GM23338 (cell line): ENCODE measurements around the gene STX1A. TPM values are rescaled to one million over a fixed set of nuclear protein-coding genes. Genes with fewer than 3 reads are reported as not detected.

Experiments
- ATAC-seq: fragments of 200-7000 bp; cut with Tn5 transposase; 3 replicates; pipeline ENCODE4 v1.9.1; 2020
- DNase-seq: peaks from one replicate; pipeline ENCODE4 v3.0.0-alpha.2; 2015; ENCODE audit warnings: low spot score
- H2AFZ ChIP-seq: fragments of 200-600 bp; sonication (generic); 2 replicates; pipeline ENCODE4 v1.8.0; 2016; ENCODE audit warnings: antibody characterized with exemption, mild to moderate bottlenecking, moderate library complexity
- H3F3A ChIP-seq: fragments of 200-600 bp; sonication (generic); replicated peaks from 2 replicates; pipeline ENCODE4 v1.8.0; 2017; ENCODE audit warnings: antibody characterized with exemption, mixed run types, low read depth
- H3K27ac ChIP-seq: fragments of 200-600 bp; sonication (generic); 2 replicates; pipeline ENCODE4 v1.6.1; 2016; ENCODE audit warnings: low read depth
- H3K27me3 ChIP-seq: fragments of 200-600 bp; sonication (generic); 2 replicates; pipeline ENCODE4 v1.8.0; 2016; ENCODE audit warnings: mild to moderate bottlenecking, mixed run types, moderate library complexity; ENCODE audit not compliant: insufficient read depth
- H3K36me3 ChIP-seq: fragments of 200-600 bp; sonication (generic); 2 replicates; pipeline ENCODE4 v1.8.0; 2016; ENCODE audit warnings: mild to moderate bottlenecking; ENCODE audit not compliant: insufficient read depth
- H3K4me1 ChIP-seq: fragments of 200-600 bp; sonication (generic); 2 replicates; pipeline ENCODE4 v1.8.0; 2016; ENCODE audit warnings: mild to moderate bottlenecking, moderate library complexity; ENCODE audit not compliant: insufficient read depth
- H3K4me2 ChIP-seq: fragments of 200-600 bp; sonication (generic); 2 replicates; pipeline ENCODE4 v1.7.1; 2017; ENCODE audit warnings: mixed run types
- H3K4me3 ChIP-seq: fragments of 200-600 bp; sonication (generic); 2 replicates; pipeline ENCODE4 v1.6.1; 2016; ENCODE audit warnings: mixed run types
- H3K79me2 ChIP-seq: fragments of 200-600 bp; sonication (generic); replicated peaks from 2 replicates; pipeline ENCODE4 v1.8.0; 2017; ENCODE audit warnings: mild to moderate bottlenecking; ENCODE audit not compliant: insufficient read depth
- H3K9me2 ChIP-seq: fragments of 200-600 bp; sonication (generic); 2 replicates; pipeline ENCODE4 v1.8.0; 2017; ENCODE audit not compliant: insufficient read depth
- H4K20me1 ChIP-seq: fragments of 200-600 bp; sonication (generic); replicated peaks from 2 replicates; pipeline ENCODE4 v1.8.0; 2017; ENCODE audit warnings: mild to moderate bottlenecking; ENCODE audit not compliant: insufficient read depth
- H3K27ac Mint-ChIP-seq: 2 replicates; pipeline ENCODE4 v1.8.0; 2020; ENCODE audit warnings: inconsistent platforms, mild to moderate bottlenecking, moderate library complexity, mixed read lengths
- H3K27me3 Mint-ChIP-seq: 3 replicates; pipeline ENCODE4 v1.8.0; 2022; ENCODE audit warnings: low read depth, mild to moderate bottlenecking, moderate library complexity, mixed read lengths, inconsistent platforms; ENCODE audit not compliant: insufficient read depth, poor library complexity
- H3K36me3 Mint-ChIP-seq: 3 replicates; pipeline ENCODE4 v1.8.0; 2021; ENCODE audit warnings: low read depth, mild to moderate bottlenecking, inconsistent platforms, moderate library complexity, mixed read lengths
- H3K4me1 Mint-ChIP-seq: 3 replicates; pipeline ENCODE4 v1.8.0; 2020; ENCODE audit warnings: mild to moderate bottlenecking, inconsistent platforms, mixed read lengths
- H3K4me3 Mint-ChIP-seq: 3 replicates; pipeline ENCODE4 v1.8.0; 2021; ENCODE audit warnings: moderate library complexity, mild to moderate bottlenecking, inconsistent platforms, mixed read lengths
- H3K9me3 Mint-ChIP-seq: 3 replicates; pipeline ENCODE4 v1.8.0; 2020; ENCODE audit warnings: moderate library complexity, mild to moderate bottlenecking, inconsistent platforms, mixed read lengths
- CREB1 ChIP-seq: fragments of 250-450 bp; sonication (Bioruptor Pico); IDR thresholded peaks from 2 replicates; pipeline ENCODE4 v1.5.0; 2020; ENCODE audit warnings: low read depth, mild to moderate bottlenecking, moderate library complexity
- EZH2phosphoT487 ChIP-seq: fragments of 200-600 bp; sonication (generic); IDR thresholded peaks from one replicate; pipeline ENCODE4 v1.8.1; 2018; ENCODE audit warnings: antibody characterized with exemption; ENCODE audit not compliant: unreplicated experiment
- POLR2AphosphoS5 ChIP-seq: IDR thresholded peaks from 2 replicates; pipeline ENCODE4 v1.6.1; 2016; ENCODE audit warnings: antibody characterized with exemption, low read depth
- STAT1 ChIP-seq: IDR thresholded peaks from one replicate; pipeline ENCODE4 v1.6.1; 2016; ENCODE audit warnings: antibody characterized with exemption; ENCODE audit not compliant: unreplicated experiment
- ZNF331 ChIP-seq: fragments of 250-450 bp; sonication (Bioruptor Pico); IDR thresholded peaks from 2 replicates; pipeline ENCODE4 v1.5.0; 2020; ENCODE audit warnings: low read depth, mild to moderate bottlenecking, moderate library complexity
- polyA plus RNA-seq: library from polyadenylated mRNA; unstranded; fragments of >200 nt; fragmentation: Nextera tagmentation; extraction: Ambion mirVana; gene quantifications from 2 replicates; pipeline ENCODE4 v1.2.1, GENCODE V29; 2016
- total RNA-seq: library from RNA; depleted of rRNA; stranded (reverse); fragments of >200 nt; shearing (Covaris generic); gene quantifications from 2 replicates; pipeline ENCODE4 v1.2.3, GENCODE V29; 2014
- TF ChIP-seq, protein P1 (sequence below), 2 experiments: fragments of 200-600 bp in 1 of 2; sonication (generic) in 1 of 2; conservative IDR thresholded peaks; 2 replicates each; pipeline versions ENCODE4 v1.5.1 to v1.6.1; 2016 to 2017; ENCODE audit warnings: antibody characterized with exemption in 2 of 2, low read depth in 2 of 2, mild to moderate bottlenecking in 2 of 2, moderate library complexity in 1 of 2
- TF ChIP-seq, protein P2 (sequence below): IDR thresholded peaks from one replicate; pipeline ENCODE4 v1.6.1; 2018; ENCODE audit warnings: antibody characterized with exemption; ENCODE audit not compliant: unreplicated experiment

STX1A gene
- total and polyA plus RNA-seq, 2 experiments from 2014 or later: 9.1 to 19.8 TPM

DNA sequence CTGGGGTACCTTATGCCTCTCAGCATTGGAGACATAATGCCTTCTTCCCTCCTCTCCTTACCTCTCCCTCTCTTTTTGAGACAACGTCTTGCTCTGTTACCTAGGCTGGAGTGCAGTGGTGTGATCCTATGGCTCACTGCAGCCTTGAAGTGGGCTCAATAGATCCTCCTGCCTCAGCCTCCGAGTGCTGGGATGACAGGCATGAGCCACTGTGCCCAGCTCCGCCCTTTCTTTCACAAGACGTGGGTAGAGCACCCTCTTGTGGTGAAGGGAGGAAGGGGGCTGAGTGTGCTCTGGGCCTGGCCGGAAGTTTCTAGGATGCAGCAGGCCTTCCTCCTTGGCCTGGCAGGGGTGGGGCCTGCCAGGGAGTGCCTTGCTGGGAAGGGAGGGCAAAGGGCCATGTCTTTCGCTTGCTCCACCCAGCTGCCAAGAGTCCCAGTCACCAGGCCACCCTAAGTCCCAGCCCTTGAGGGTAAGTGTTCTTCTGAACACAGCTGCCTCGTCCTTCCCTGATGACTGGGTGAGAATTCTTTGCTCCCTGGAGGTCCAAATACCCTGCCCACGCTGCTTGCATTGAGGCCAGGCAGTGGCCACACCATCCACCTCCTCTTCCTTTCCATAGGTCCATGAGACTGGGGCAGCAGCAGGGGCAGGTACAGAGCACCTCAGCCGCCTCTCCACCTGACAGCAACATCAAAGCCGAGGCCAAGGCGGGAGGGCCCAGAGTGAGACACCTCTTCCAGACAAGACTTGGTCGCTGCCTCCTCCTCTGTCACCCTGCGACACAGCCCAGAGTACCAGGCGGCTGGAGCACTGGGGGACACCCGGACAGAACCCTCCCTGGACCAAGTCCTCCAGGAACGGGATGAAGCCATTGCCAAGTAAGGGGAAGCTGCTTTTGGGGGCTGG is 15.4 kb upstream of the STX1A start:
- Mint-ChIP-seq H3K27ac (peak overlapping the region; percentile 74; the same call in 1 of the 2 replicates), H3K9me3 (no peaks in the 10 kb centered on the region), H3K4me3 (no peak overlapping the region), H3K4me1 (peaks cover 9% of the 10 kb centered on the region), H3K27me3 (peaks cover 8% of the 10 kb centered on the region), H3K36me3 (peaks cover 8% of the 10 kb centered on the region)
- DNase-seq (peak; percentile 95), ATAC-seq (peak; percentile 60)
- no peak overlapping the region for H3K4me2 ChIP-seq
- peaks cover 6% of the 10 kb centered on the region; the same call in 1 of the 2 replicates for H3K27me3 ChIP-seq
- H3K4me3 ChIP-seq: no peak overlapping the region
- TF ChIP-seq, protein P1, sequence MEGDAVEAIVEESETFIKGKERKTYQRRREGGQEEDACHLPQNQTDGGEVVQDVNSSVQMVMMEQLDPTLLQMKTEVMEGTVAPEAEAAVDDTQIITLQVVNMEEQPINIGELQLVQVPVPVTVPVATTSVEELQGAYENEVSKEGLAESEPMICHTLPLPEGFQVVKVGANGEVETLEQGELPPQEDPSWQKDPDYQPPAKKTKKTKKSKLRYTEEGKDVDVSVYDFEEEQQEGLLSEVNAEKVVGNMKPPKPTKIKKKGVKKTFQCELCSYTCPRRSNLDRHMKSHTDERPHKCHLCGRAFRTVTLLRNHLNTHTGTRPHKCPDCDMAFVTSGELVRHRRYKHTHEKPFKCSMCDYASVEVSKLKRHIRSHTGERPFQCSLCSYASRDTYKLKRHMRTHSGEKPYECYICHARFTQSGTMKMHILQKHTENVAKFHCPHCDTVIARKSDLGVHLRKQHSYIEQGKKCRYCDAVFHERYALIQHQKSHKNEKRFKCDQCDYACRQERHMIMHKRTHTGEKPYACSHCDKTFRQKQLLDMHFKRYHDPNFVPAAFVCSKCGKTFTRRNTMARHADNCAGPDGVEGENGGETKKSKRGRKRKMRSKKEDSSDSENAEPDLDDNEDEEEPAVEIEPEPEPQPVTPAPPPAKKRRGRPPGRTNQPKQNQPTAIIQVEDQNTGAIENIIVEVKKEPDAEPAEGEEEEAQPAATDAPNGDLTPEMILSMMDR (conservative IDR thresholded peaks at IDR 0.05; ENCODE audit: low read depth in 2 of 2): peak; percentile 91 to 99
- TF ChIP-seq CREB1 (peak; percentile 37; the same call in 1 of the 2 replicates), POLR2AphosphoS5 (peak; percentile 57)
- TF ChIP-seq, protein P2, sequence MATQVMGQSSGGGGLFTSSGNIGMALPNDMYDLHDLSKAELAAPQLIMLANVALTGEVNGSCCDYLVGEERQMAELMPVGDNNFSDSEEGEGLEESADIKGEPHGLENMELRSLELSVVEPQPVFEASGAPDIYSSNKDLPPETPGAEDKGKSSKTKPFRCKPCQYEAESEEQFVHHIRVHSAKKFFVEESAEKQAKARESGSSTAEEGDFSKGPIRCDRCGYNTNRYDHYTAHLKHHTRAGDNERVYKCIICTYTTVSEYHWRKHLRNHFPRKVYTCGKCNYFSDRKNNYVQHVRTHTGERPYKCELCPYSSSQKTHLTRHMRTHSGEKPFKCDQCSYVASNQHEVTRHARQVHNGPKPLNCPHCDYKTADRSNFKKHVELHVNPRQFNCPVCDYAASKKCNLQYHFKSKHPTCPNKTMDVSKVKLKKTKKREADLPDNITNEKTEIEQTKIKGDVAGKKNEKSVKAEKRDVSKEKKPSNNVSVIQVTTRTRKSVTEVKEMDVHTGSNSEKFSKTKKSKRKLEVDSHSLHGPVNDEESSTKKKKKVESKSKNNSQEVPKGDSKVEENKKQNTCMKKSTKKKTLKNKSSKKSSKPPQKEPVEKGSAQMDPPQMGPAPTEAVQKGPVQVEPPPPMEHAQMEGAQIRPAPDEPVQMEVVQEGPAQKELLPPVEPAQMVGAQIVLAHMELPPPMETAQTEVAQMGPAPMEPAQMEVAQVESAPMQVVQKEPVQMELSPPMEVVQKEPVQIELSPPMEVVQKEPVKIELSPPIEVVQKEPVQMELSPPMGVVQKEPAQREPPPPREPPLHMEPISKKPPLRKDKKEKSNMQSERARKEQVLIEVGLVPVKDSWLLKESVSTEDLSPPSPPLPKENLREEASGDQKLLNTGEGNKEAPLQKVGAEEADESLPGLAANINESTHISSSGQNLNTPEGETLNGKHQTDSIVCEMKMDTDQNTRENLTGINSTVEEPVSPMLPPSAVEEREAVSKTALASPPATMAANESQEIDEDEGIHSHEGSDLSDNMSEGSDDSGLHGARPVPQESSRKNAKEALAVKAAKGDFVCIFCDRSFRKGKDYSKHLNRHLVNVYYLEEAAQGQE: no peak
- peaks cover 13% of the 10 kb centered on the region for H4K20me1 ChIP-seq
- no peak overlapping the region for H2AFZ ChIP-seq
- H3K4me1 ChIP-seq: no peaks in the 10 kb centered on the region
- H3K36me3 ChIP-seq: 0 out of 2 replicates have a peak, but pooled peaks cover 3% of the 10 kb centered on the region
- no peaks in the 10 kb centered on the region; the same call in 1 of the 2 replicates for H3K79me2 ChIP-seq
- no peaks in the 10 kb centered on the region for H3K9me2 ChIP-seq
- no peaks in the 10 kb centered on the region for H3F3A ChIP-seq
- H3K27ac ChIP-seq: no peak overlapping the region

DNA sequence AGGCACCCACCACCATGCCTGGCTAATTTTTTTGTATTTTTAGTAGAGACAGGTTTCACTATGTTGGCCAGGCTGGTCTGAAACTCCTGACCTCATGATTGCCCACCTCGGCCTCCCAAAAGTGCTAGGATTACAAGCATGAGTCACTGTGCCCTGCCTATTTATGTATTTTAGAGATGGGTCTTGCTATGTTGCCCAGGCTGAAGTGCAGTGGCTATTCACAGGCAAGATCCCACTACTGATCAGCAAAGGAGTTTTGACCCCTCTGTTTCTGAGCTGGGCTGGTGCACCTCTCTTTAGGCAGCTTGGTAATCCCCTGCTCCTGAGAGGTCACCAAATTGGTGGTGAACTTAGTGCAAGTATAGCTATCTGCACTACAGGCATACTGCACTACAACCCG is 12.9 kb upstream of the STX1A start:
- ATAC-seq (no peak), DNase-seq (no peak)
- peaks cover 8% of the 10 kb centered on the region; the same call in 1 of the 2 replicates for H4K20me1 ChIP-seq
- Mint-ChIP-seq H3K9me3 (no peaks in the 10 kb centered on the region), H3K27me3 (peaks cover 1% of the 10 kb centered on the region), H3K4me1 (peaks cover 15% of the 10 kb centered on the region), H3K27ac (no peak overlapping the region), H3K36me3 (peaks cover 8% of the 10 kb centered on the region), H3K4me3 (no peak overlapping the region)
- H3K4me1 ChIP-seq: 0 out of 2 replicates have a peak, but pooled peaks cover 7% of the 10 kb centered on the region
- TF ChIP-seq, protein P2: no peak
- TF ChIP-seq POLR2AphosphoS5: no peak
- TF ChIP-seq, protein P1 (conservative IDR thresholded peaks at IDR 0.05; ENCODE audit: low read depth in 2 of 2): no peak
- TF ChIP-seq EZH2phosphoT487: no peak
- no peak for TF ChIP-seq ZNF331 (CRISPR knock-in tag)
- no peak for TF ChIP-seq STAT1
- no peak overlapping the region for H3K4me2 ChIP-seq
- no peaks in the 10 kb centered on the region for H3F3A ChIP-seq
- H3K4me3 ChIP-seq: no peak overlapping the region
- 0 out of 2 replicates have a peak, but pooled peaks cover 3% of the 10 kb centered on the region for H3K36me3 ChIP-seq
- H3K9me2 ChIP-seq: no peaks in the 10 kb centered on the region
- no peak overlapping the region for H2AFZ ChIP-seq
- H3K27me3 ChIP-seq: no peaks in the 10 kb centered on the region
- no peaks in the 10 kb centered on the region; the same call in 1 of the 2 replicates for H3K79me2 ChIP-seq
- H3K27ac ChIP-seq: no peak overlapping the region
